ENCODE data around the gene PATJ. TPM values are rescaled to one million over a fixed set of nuclear protein-coding genes. Genes with fewer than 3 reads are reported as not detected.

The PATJ gene
- total RNA-seq, 1 experiment from 2014 or later = 47.3 TPM

- Histone ChIP-seq H3K18ac (ENCODE audit: insufficient read length, low read depth, low read length) (no peak overlapping the region), H3K27me3 (ENCODE audit: insufficient read depth, low read length) (no peaks in the 10 kb centered on the region), H2AK5ac (ENCODE audit: insufficient read length, low read length) (no peak overlapping the region), H3K4me2 (ENCODE audit: insufficient read depth, insufficient read length, low read length) (no peak overlapping the region), H2BK120ac (ENCODE audit: low read depth, low read length, poor library complexity, severe bottlenecking) (no peak overlapping the region), H4K91ac (ENCODE audit: insufficient read length, low read depth, low read length) (no peak overlapping the region), H3K27ac (ENCODE audit: insufficient read length, low read depth, low read length) (no peak overlapping the region), H3K9ac (ENCODE audit: extremely low read depth, insufficient read length, low read length) (no peak overlapping the region), H4K5ac (ENCODE audit: insufficient read length, low read depth, low read length) (no peak overlapping the region), H3K14ac (ENCODE audit: insufficient read depth, low read length) (no peak overlapping the region), H4K20me1 (ENCODE audit: control insufficient read depth, insufficient read depth, insufficient read length) (no peaks in the 10 kb centered on the region), H3T11ph (ENCODE audit: low read length) (no peak overlapping the region), H3K23ac (ENCODE audit: insufficient read length, low read depth, low read length) (no peak overlapping the region), H2BK20ac (ENCODE audit: low read depth, low read length, poor library complexity, severe bottlenecking) (no peak overlapping the region), H4K8ac (replicated peaks; ENCODE audit: insufficient read length, low read depth, low read length) (no peak overlapping the region), H3K79me2 (ENCODE audit: insufficient read depth, low read length) (no peaks in the 10 kb centered on the region), H3K9me3 (ENCODE audit: control insufficient read depth, low read depth, low read length) (no peaks in the 10 kb centered on the region), H2BK12ac (ENCODE audit: insufficient read length, low read depth, low read length) (no peak overlapping the region), H2BK5ac (ENCODE audit: insufficient read length, low read length) (no peak overlapping the region), H3K56ac (ENCODE audit: insufficient read length, low read depth, low read length) (no peak overlapping the region), H2AFZ (ENCODE audit: low read length) (no peak overlapping the region), H3K23me2 (ENCODE audit: insufficient read length, low read depth, low read length, poor library complexity, severe bottlenecking) (no peaks in the 10 kb centered on the region), H3K4me1 (ENCODE audit: insufficient read depth, low read length) (no peaks in the 10 kb centered on the region), H3K79me1 (ENCODE audit: insufficient read depth, low read depth, low read length, poor library complexity, severe bottlenecking) (no peaks in the 10 kb centered on the region), H3K4ac (ENCODE audit: low read depth, low read length) (no peak overlapping the region), H2BK15ac (ENCODE audit: low read depth, low read length) (no peak overlapping the region)
- no CpG with 5 or more reads among the region's 3 CpGs for WGBS (ENCODE audit: extremely low coverage, insufficient read length, low lambda C conversion rate)
- no peak for TF ChIP-seq CTCF (conservative IDR thresholded peaks at IDR 0.05)
- H3K4me1 Mint-ChIP-seq = no peaks in the 10 kb centered on the region
- no peaks in the 10 kb centered on the region for H3K9me3 Mint-ChIP-seq
- H3K27ac Mint-ChIP-seq = no peak overlapping the region
- H3K27me3 Mint-ChIP-seq (ENCODE audit: low read depth) = no peaks in the 10 kb centered on the region
- H3K36me3 Mint-ChIP-seq (ENCODE audit: insufficient read depth in 1 of 3, low read depth in 3 of 3) = peaks cover 14 to 57% (median 41%) of the 10 kb centered on the region in 3 experiments; a peak in 6 of 7 replicates
- no peak for DNase-seq
- no peak overlapping the region for H3K4me3 Mint-ChIP-seq
These were observed 42.1 kb upstream of the PATJ start for GRCh38 chr1:61699911-61700851.

Data from H9 (cell line).